ENCODE results near the gene PRKN.

GRCh38 chr6:162332365-162332764 lies 395.2 kb downstream of the PRKN start:
- TF ChIP-seq CTCF (conservative IDR thresholded peaks at IDR 0.05; ENCODE audit: low read depth in 2 of 2), result no peak
- TF ChIP-seq, protein P1, sequence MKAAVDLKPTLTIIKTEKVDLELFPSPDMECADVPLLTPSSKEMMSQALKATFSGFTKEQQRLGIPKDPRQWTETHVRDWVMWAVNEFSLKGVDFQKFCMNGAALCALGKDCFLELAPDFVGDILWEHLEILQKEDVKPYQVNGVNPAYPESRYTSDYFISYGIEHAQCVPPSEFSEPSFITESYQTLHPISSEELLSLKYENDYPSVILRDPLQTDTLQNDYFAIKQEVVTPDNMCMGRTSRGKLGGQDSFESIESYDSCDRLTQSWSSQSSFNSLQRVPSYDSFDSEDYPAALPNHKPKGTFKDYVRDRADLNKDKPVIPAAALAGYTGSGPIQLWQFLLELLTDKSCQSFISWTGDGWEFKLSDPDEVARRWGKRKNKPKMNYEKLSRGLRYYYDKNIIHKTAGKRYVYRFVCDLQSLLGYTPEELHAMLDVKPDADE (IDR thresholded peaks at IDR 0.05), result no peak

Data from GM23338 (cell line).